DMS 273 treated with DMSO at 0.1 percent for 48 hours (cell line): ENCODE results near the gene DNAAF1.
"Not testable (repeated sequence)": the region's sequence is repeated elsewhere in the genome, so short reads cannot be mapped to it uniquely, and the experiment has no call there.

Experiments used
- DNase-seq: peaks from one replicate; lab custom pipeline; 2025; lab: John Stamatoyannopoulos, UW

DNAAF1 gene

DNA sequence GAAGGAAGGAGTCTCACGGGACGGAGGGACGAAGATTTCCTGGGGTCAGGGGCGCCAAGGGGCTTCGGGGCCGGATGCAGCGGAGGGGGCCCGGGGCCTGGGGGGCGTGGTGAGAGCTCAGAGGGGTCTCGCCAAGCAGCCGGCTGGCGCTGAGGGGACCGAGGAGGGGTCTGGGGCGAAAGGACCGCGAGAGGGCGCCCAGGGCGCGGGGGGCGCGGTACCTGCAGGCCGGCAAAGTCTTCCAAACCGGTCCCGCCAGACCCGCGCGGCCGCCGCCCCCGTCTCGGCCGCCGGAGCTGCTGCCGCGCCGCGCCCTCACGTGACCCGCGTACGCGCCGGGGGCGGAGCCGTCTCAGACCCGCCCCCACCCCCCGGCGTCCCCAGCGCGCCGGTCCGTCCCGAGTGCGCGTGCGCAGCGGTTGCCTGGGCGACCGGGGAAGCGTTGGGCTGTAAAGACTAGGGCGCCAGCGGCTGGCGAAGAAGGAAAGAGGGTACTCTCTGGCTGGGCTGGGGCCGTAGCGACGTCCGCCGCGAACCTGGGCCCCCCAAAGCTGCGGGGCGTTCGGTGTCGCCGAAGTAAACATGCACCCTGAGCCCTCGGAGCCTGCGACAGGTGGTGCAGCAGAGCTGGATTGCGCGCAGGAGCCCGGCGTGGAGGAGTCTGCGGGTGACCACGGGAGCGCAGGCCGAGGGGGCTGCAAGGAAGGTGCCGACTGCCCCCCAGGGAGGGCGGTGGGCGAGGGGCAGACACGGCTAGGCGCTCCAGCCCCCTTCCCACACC lies at the start of gene DNAAF1, which contains the start of gene HSDL1:
Gene DNAAF1, plus strand, starts transcription at position 450 of the 781 bp plus-strand sequence. Its CDS starts 133 bp downstream, at position 583.
Gene HSDL1, minus strand, starts transcription at position 319 of the 781 bp plus-strand sequence. CDS start 13,856 bp downstream, outside the sequence.
- DNase-seq: peak; percentile 66

DNA sequence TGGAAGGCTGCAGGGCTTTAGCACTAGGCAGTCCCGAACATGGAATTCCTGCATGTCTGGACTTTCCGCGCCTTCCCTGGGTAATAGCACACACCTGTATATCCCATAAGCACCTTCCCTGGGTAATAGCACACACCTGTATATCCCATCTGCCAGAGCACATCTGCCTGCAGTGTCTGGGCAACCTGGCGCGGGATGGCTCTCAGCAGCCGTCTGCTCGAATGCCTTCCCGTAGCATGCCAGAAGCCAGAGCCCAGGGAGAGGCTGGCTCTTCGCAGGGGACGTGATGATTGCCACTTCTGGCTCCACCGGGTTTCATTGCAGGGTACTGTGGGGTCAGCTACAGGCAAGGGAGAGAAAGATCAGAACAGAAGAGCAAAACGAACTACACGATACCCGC lies 49.6 kb upstream of the DNAAF1 start:
- no peak for DNase-seq

DNA sequence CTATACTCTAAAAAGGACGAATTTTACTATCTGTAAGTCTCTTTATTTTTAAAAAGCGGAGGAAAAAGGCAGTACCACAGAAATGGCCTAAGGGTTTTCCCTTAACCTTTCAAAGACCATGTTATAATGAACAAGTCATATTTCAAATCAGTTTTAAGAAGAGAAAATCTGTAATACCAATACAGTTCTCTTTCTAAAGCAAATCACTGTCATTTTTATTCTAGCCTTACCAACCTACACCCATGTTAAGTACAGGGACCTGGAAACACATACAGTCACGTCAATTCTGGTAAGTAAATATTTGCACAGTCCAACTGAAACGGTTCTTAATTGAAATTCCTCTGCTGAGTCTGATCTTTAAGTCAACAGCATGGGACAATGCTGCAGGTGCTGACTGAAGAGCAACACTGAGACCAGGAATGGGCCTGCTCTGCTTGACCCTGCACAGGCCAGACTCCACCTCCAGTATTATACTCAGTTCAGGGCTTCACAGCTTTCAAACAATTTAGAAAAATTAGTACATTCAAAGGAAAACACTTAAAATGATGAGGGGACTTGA lies 48.6 kb upstream of the DNAAF1 start:
- DNase-seq: no peak

DNA sequence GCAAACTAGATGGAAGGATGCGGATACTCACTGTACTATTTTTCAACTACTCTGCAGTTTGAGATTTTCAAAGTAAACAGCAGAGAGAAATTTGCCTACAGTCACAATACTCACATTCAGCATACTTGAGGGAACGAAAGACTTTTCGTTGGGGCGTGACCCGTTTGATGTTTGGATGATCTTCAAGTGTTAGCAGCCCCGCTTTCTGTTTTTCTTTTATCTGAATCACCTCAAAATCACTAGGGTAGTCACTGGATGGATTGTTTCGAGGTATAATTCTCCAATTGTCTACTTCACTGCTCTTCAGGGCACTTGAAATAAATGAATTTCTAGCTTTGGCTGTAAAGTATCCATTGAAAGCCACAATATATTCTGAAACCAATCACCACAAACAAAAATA lies 46.2 kb upstream of the DNAAF1 start:
- no peak for DNase-seq

DNA sequence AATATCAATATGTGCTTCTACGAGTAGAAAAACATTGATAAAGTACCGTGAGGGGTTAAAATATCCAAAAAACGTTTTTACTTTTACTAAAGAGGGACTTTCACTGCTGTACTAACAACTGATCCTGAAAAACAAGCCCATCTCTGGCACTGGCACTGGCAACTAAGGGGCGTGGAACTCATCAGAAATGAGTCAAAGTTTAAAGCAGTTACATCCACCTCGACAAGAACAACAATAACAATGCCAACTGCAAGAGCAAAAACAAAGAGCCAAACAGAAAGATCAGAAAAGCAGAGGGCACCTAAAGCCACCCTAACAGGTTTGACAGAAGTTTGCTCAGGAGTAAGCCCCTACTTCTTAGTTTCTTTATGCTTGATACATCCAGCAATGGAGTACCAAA lies 41.4 kb upstream of the DNAAF1 start:
- no peak for DNase-seq

DNA sequence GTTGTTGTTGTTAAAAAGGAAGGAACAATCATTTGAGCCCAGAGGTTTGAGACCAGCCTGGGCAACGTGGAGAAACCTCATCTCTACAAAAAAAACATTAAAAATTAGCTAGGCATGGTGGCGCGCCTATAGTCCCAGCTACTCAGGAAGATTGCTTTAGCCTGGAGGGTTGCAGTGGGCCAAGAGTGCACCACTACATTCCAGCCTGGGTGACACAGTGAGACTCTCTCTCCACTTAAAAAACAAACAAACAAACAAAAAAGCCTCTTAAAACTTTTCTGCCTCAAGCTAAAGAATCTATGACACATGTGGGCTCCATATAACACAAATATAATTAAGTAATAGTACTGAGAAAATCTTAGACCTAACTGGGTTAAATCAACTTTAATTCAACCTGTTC lies 40.9 kb upstream of the DNAAF1 start:
- DNase-seq: no peak

DNA sequence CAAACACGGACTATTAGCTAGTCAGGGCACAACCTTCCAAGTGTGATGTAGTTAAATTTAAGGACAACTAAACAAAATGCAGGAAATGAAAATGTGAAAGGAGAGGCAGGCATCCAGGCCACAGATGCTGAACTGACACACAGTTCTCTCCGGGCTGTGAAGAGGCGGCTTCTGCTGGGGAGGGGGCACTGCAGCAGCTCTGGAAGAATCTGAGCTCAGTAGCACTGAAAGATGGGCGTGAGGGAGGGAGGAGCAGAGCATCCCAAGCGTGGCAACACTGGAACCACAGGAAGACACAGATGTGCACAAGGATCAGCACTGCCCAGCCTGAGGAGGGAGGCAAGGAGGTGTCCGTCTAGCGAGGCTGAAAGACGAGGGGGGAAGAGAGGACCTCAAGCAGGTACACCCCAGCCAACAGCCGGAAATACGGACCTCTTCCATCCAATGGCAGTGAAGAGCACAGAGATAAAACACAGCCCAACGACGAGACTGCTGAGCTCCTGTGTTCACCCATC lies 39.8 kb upstream of the DNAAF1 start:
- DNase-seq: no peak

DNA sequence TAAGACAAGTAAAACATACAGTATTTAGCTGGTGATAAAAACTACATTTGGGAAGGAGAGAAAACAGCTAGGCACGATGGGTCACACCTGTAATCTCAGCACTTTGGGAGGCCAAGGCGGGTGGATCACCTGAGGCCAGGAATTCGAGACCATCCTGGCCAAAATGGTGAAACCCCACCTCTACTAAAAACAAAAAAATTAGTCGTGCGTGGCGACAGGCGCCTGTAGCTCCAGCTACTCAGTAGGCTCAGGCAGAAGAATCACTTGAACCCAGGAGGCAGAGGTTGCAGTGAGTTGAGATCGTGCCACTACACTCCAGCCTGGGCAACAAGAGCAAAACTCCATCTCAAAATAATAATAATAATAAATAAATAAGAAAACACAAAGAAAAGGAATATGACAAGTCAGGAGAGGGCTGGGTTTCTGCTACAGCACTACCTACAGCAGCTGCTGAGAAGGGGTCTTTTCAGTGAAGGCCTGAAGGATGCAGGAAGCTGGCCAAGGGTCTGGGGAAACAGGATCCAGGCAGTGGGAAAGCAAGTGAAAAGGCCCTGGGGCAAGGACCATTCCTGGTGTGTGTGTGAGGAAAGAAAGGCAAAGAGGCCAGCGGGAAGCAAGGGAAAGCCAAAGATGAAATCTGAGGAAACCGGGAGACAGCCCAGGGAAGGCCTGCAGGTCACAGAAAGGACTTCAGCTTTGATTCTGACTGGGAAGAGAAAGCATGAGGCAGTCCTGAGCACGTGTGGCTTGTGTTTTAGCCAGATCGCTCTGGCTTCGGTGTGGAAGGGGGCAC lies 39.0 kb upstream of the DNAAF1 start:
- DNase-seq: no peak

DNA sequence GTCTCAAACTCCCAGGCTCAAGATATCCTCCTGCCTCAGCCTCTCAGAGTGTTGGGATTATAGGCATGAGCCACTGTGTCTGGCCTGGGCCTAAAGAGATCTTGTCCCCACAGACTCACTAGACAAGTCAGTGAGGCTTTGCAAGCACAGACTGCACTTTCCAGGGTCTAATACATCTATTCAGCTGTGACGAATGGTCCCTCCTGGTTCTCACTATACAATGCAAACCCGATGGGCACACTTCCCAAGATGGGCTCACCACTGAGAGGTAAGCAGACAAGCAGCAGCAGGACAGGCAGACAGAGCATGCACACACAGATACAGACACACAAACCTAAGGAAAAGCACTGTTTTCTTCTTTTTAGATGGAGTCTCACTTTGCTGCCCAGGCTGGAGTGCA lies 37.2 kb upstream of the DNAAF1 start:
- no peak for DNase-seq

DNA sequence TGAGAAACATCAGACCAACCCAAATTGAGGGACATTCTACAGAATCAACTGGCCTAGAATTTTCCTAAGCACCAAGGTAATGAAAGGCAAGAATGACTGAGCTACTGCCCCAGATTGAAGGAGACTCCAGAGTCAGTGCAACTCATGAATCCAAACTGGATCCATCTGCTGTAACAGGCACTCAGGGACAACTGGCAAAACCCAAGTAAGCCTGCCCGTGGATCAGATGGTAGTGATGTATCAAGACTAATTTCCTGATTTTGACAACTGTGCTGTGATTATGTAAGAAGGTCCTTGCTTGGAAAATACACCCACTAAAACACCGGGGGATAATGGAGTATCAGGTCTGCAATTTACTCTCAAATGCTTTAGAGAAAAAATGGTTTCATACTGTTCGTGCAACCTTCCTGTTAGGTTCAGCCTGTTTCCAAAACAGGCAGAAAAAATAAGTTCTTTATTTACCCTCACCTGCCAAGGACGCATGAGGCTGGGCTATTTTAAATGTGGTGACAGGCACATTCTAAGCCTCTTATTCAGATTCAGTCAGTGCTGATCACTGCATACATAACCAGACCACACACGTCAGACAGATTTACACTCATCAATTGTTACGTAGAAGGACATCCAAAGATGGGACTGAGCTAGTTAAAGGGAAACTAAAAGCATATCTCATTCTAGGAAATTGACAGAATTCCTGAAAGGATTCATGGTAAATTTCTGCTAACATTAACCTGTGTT lies 35.3 kb upstream of the DNAAF1 start:
- DNase-seq: no peak

DNA sequence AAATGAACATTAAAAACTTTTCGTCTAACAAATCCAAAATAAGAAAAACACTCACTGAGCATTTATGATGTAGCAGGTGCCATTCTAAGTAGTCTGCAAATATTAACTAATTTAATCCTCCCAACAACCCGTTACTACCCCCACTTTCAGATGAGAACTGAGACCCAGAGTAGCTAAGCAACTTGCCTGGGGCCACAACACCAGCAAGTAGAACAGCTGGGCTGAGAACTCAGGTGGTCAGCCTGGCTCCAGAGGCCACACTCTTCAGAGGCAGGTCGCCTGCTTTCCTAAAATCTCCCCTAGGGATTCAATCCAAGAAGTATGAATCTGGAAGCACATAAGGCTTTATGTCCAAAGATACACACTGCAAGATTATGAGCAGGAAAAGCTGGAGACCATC lies 34.6 kb upstream of the DNAAF1 start:
- no peak for DNase-seq

DNA sequence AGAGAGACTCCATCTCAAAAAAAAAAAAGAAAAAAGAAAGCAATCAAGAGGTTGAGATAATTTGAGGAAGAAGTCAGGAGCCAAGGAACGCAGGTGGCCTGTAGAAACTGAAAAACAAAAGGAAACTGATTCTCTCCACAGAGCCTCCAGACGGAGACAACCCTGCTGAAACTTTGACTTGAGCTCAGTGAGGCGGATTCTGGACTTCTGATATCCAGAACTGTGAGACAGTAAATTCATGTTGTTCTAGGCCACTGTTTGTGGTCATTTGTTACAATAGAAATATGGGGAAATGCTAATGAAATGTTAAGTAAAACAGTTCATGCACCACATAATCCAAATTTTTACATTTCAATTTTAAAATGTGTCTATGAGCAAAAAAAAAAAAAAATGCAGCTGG lies 33.6 kb upstream of the DNAAF1 start:
- DNase-seq: no peak

DNA sequence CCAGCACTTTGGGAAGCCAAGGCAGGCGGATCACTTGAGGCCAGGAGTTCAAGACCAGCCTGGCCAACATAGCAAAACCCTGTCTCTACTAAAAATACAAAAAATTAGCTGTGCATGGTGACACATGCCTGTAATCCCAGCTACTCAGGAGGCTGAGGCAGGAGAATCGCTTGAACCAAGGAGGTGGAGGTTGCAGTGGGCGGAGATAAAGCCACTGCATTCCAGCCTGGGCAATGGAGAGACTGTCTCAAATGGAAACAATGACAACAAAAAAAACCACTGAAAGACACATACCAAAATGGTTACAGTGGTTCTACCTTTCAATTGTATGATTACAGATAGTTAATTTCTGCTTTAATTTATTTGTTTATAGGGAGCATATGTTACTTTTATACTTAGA lies 33.2 kb upstream of the DNAAF1 start:
- not testable (repeated sequence) for DNase-seq

DNA sequence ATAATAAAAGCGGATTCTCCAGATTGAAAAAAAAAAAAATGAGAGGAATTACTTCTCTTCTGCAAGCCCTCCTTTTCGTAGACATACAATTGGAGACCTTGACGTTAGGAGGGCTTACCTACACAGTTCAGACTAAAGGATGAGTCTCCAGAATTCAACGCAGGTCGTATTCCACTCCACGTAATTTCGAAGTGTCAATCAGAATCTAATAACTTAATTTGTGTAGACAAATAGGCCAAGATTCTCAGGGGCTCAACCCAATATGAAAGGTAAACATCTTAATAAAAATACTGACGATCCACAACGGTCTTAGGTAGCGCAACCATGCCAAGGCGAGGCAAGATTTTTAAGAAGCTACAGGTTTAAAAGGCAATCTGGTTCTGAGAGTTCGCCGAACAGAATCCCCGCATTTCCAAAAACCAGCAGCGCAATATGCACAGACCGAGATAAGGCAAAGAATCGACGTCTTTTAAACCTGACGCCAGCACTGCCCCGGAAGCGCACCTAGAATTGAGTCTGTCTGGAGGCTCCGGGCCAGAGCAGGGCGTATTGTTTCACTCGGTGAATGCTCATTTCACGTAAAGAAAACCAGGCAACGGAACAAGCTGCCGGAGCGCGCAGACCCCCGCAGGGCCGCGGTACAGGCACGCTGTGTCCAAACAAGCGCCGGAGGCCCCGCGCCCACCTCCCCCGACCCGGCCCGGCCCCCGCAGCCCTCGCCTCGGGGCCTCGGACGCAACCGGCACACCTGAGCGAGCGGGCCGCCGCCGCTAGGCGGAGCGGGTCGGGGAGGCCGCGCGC lies 29.0 kb upstream of the DNAAF1 start:
- DNase-seq: no peak

DNA sequence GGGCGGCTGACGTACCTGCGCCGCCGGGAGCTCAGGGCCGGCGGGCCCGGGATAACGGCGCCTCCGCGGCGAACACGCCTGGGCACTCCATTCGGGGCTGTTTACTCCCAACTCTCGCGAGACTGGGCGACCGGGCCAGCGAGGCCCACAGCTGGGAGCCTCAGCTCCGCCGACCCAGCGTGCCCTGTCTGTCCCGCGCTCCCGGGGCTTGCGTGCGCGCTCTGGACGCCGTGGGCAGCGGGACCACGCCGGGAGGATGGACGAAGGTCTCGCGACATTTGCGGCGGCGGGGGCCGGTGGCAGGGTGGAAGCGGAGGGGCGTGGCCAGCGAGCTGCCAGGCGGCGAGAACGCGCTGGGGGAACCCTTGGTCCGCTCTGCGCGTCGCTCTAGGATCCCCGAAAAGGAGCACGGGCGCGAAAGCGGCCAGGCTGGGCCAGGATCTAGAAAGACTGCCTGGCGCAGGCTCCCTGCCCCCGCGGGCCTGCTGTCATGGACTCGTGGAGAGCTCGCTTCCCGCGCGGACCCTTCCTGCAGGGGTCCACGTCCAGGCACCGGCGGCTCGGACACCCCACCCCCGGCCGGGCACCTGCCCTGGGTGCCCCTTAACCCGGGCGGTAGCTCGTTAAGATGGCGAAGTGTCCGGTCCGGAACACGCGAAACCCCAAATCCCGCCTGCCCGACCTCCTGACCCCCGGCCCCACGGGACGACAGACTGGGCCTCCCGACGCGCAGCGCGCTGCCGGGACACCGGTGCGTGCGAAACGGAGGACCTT lies 28.2 kb upstream of the DNAAF1 start, which contains the start of gene MBTPS1:
Gene MBTPS1, minus strand, starts transcription at position 223 of the 774 bp plus-strand sequence. CDS start 15,159 bp downstream, outside the sequence.
- DNase-seq: peak; percentile 91

DNA sequence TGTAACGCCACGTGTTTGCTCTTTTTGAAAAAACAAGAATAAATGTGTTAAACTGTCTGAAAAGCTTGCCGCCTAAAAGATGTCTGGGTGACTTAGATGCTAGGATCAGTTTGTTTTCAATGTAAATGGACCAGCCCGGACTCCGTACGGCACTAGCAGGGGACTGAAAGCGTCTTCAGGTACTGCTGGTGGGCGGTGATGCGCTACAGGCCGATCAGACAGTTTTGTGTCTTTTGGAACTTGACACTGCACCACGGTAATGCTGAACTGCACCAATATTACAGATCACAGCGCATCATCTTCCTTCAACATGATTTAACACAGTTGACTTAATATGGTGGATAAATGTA lies 27.6 kb upstream of the DNAAF1 start:
- DNase-seq: no peak

DNA sequence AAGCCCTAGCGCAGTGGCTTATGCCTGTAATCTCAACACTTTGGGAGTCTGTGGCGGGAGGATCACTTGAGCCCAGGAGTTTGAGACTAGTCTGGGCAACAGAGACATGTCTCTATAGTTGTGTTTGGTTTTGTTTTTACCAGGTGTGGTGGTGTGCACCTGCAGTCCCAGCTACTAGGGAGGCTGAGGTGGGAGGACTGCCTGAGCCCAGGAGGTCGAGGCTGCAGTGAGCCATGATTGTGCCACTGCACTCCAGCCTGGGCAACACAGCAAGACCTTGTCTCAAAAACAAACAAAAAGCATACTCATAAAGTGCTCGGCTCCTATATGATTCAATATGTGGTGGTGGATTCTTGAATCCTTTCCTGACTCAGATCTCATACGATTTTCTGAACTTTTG lies 26.8 kb upstream of the DNAAF1 start:
- not testable (repeated sequence) for DNase-seq

DNA sequence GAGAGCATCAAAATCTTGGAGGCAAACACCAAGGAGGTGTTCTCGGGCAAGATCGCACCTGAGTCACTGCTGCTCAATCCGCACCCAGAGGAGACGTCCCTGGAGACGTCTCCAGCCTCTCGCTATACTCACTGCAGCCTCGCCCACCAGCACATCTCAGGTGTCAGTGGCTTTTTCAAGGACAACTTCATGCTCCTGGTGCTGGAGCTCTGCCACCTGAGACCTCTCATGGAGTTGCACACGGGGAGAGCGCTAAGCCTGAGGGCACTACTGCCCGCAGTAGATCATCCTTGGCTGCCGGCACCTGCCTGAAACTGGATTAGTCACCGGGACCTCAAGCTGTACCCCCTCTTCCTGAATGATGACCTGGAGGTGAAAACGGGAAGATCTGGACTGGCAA lies 25.7 kb upstream of the DNAAF1 start:
- no peak for DNase-seq

DNA sequence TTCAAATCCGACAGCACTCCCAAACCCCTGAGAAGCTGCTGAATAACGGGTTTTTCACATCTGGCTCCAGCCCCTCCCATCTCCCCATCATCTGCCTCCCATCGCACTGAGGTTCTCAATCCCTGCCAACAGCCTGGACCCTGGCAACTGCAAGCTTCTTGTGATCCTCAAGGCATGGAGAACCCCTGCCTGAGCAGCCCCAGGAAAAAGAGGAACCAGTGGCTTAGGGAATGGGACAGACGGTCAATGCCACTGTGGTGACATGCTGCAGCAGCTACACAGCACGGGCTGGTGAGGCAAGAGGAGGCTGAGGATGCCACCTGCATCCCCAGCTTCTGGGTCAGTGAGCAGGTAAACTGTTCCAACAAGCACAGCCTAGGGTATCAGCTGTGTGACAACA lies 25.1 kb upstream of the DNAAF1 start:
- DNase-seq: no peak

DNA sequence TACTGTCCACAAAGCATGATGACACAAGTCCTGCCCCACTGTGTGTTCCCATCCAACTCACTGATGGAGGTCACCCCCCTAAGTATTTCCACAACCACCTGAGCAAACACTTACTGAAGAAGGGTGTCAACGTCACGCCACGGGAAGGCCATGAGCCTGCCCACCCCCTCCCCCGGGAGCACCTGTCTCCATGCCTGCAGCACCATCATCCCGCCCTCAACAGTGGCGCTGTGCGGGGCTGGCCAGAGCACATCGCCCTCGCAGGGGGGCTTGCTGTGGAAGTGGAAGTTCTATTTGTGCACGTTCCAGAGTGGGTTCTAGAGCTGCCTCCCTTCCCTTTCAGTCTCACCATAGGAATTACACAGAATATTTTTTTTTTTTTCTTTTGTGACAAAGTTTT lies 24.1 kb upstream of the DNAAF1 start:
- DNase-seq: no peak
